ENCODE results near the gene GALNS.

- TF ChIP-seq, protein P1, sequence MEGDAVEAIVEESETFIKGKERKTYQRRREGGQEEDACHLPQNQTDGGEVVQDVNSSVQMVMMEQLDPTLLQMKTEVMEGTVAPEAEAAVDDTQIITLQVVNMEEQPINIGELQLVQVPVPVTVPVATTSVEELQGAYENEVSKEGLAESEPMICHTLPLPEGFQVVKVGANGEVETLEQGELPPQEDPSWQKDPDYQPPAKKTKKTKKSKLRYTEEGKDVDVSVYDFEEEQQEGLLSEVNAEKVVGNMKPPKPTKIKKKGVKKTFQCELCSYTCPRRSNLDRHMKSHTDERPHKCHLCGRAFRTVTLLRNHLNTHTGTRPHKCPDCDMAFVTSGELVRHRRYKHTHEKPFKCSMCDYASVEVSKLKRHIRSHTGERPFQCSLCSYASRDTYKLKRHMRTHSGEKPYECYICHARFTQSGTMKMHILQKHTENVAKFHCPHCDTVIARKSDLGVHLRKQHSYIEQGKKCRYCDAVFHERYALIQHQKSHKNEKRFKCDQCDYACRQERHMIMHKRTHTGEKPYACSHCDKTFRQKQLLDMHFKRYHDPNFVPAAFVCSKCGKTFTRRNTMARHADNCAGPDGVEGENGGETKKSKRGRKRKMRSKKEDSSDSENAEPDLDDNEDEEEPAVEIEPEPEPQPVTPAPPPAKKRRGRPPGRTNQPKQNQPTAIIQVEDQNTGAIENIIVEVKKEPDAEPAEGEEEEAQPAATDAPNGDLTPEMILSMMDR (IDR thresholded peaks at IDR 0.05 in 8 of 11, conservative IDR thresholded peaks at IDR 0.05 in 3 of 11), result no peak
- TF ChIP-seq POLR2A (IDR thresholded peaks at IDR 0.05) (no peak), POLR2AphosphoS5 (IDR thresholded peaks at IDR 0.05) (no peak)
These were observed 77.2 kb downstream of the GALNS start for GRCh38 chr16:88779406-88780141.
